K562 (cell line): ENCODE measurements around the gene KNL1. TPM values are rescaled to one million over a fixed set of nuclear protein-coding genes. Genes with fewer than 3 reads are reported as not detected.
A peak's percentile ranks its signal among the peaks of the same experiment; 100 is the strongest.

Experiments used
- CREB5 ChIP-seq: fragments of 250-450 bp; sonication (Bioruptor Pico); IDR thresholded peaks from 2 replicates; pipeline ENCODE4 v1.5.0; 2020; ENCODE audit warnings: mild to moderate bottlenecking
- HNRNPLL ChIP-seq: fragments of 200-400 bp; formaldehyde crosslinking; IDR thresholded peaks from 2 replicates; pipeline ENCODE4 v1.6.1; 2017; ENCODE audit warnings: low read length, low read depth, mild to moderate bottlenecking; ENCODE audit not compliant: poor library complexity, severe bottlenecking
- JUND ChIP-seq, 2 experiments: IDR thresholded peaks; 2 replicates in 1 of 2; 3 replicates in 1 of 2; pipeline ENCODE4 v1.6.1; 2011; ENCODE audit warnings: borderline replicate concordance in 2 of 2, low read depth in 2 of 2, low read length in 2 of 2, improper control_type of control experiment in 1 of 2, missing biosample characterization in 1 of 2, missing genetic modification characterization in 1 of 2, missing genetic modification reagents in 1 of 2
- MEF2A ChIP-seq: IDR thresholded peaks from 2 replicates; pipeline ENCODE4 v1.6.1; 2011; ENCODE audit warnings: low read depth, mild to moderate bottlenecking, low read length, moderate library complexity; ENCODE audit not compliant: control insufficient read depth
- NR1H2 ChIP-seq: sonication (generic); formaldehyde crosslinking; IDR thresholded peaks from 2 replicates; pipeline ENCODE4 v1.4.0; 2020; ENCODE audit warnings: mild to moderate bottlenecking, missing genetic modification reagents
- POLR2AphosphoS2 ChIP-seq: IDR thresholded peaks from 2 replicates; pipeline ENCODE4 v1.6.1; 2012; ENCODE audit warnings: low read length, improper control_type of control experiment
- RBM17 ChIP-seq: fragments of 200-400 bp; formaldehyde crosslinking; IDR thresholded peaks from 2 replicates; pipeline ENCODE4 v1.6.1; 2017; ENCODE audit warnings: low read depth, mild to moderate bottlenecking, low read length, borderline replicate concordance
- ZBTB33 ChIP-seq: sonication (generic); formaldehyde crosslinking; IDR thresholded peaks from 2 replicates; pipeline ENCODE4 v1.8.1; 2023; ENCODE audit warnings: mild to moderate bottlenecking, missing genetic modification reagents
- ZNF639 ChIP-seq, 2 experiments: fragments of 200-800 bp in 1 of 2; sonication (Bioruptor generic) in 1 of 2; sonication (generic) in 1 of 2; formaldehyde crosslinking in 1 of 2; IDR thresholded peaks in 1 of 2; conservative IDR thresholded peaks in 1 of 2; 2 replicates each; pipeline versions ENCODE4 v1.5.0 to v1.6.1; 2016 to 2020; ENCODE audit warnings: missing compliant biosample characterization in 1 of 2, missing genetic modification characterization in 1 of 2, missing genetic modification reagents in 1 of 2
- polyA plus RNA-seq, 8 experiments: library from polyadenylated mRNA; depleted of rRNA in 4 of 8; stranded (reverse) in 5 of 8; unstranded in 3 of 8; fragments of >200 nt; fragmentation: Nextera tagmentation in 2 of 8; fragmentation: Illumina TruSeq in 1 of 8; extraction: Ambion mirVana in 2 of 8; extraction: Trizol in 1 of 8; gene quantifications; 2 replicates each; pipeline versions ENCODE4 v1.2.1 to v1.2.3, GENCODE V29; 2011 to 2014; ENCODE audit warnings: inconsistent platforms in 1 of 8, missing spikeins in 1 of 8
- total RNA-seq, 7 experiments: library from RNA; depleted of rRNA in 6 of 7; stranded (reverse); fragments of >200 nt in 6 of 7; fragmentation: Illumina TruSeq in 2 of 7; extraction: Trizol in 2 of 7; gene quantifications; 2 replicates each; pipeline versions ENCODE4 v1.2.1 to v1.2.3, GENCODE V29; 2011 to 2021; ENCODE audit warnings: low replicate concordance in 1 of 7
- TF ChIP-seq, protein P1 (sequence below): fragments of 250-450 bp; sonication (Bioruptor Pico); IDR thresholded peaks from 2 replicates; pipeline ENCODE4 v1.9.0; 2021; ENCODE audit warnings: mild to moderate bottlenecking, inconsistent platforms
- TF ChIP-seq, protein P2 (sequence below), 2 experiments: fragments of 450-650 bp; IDR thresholded peaks; 2 replicates each; pipeline ENCODE4 v1.6.1; 2016
- TF ChIP-seq, protein P3 (sequence below), 2 experiments: IDR thresholded peaks; 2 replicates each; pipeline ENCODE4 v1.6.1; 2012; ENCODE audit warnings: improper control_type of control experiment in 2 of 2, low read depth in 2 of 2, low read length in 2 of 2, borderline replicate concordance in 1 of 2

The KNL1 gene
- total and polyA plus RNA-seq, 9 of the 15 experiments (the other 6 are each of a cell fraction or from before 2014, with no cell fraction given), result 14.5 to 65.4 (median 34.6) TPM

DNA sequence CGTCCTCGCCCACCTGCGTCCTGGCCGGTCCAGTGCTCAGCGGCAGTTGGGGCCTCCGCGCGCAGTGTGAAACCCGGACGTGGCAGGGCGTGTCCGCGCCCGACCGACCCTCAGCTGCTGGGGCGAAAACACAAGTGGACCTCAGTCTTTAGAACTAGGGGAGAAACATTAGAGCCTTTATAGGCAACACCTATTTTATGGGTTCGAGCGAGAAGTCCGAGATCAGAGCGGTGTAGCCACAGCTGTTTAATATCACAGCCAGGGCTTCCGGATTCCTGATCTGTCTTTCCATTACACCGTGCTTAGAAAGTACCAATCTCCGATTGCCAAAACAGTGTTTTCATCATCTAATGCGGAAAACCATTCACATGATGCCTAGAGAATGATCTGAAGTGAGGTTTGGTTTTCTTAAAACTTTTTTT, 101.4 kb downstream of the KNL1 start (continued):
- no peak for TF ChIP-seq ZNF639 (CRISPR knock-in tag; conservative IDR thresholded peaks at IDR 0.05 in 1 of 2, IDR thresholded peaks at IDR 0.05 in 1 of 2)
- TF ChIP-seq RBM17, result no peak
- no peak for TF ChIP-seq HNRNPLL
- no peak for TF ChIP-seq POLR2AphosphoS2
- no peak for TF ChIP-seq CREB5 (CRISPR knock-in tag)
- TF ChIP-seq NR1H2 (CRISPR knock-in tag), result no peak
- TF ChIP-seq, protein P1, sequence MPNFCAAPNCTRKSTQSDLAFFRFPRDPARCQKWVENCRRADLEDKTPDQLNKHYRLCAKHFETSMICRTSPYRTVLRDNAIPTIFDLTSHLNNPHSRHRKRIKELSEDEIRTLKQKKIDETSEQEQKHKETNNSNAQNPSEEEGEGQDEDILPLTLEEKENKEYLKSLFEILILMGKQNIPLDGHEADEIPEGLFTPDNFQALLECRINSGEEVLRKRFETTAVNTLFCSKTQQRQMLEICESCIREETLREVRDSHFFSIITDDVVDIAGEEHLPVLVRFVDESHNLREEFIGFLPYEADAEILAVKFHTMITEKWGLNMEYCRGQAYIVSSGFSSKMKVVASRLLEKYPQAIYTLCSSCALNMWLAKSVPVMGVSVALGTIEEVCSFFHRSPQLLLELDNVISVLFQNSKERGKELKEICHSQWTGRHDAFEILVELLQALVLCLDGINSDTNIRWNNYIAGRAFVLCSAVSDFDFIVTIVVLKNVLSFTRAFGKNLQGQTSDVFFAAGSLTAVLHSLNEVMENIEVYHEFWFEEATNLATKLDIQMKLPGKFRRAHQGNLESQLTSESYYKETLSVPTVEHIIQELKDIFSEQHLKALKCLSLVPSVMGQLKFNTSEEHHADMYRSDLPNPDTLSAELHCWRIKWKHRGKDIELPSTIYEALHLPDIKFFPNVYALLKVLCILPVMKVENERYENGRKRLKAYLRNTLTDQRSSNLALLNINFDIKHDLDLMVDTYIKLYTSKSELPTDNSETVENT (CRISPR knock-in tag), result no peak
- no peak; the same call in 1 of the 2 replicates for TF ChIP-seq ZBTB33 (CRISPR knock-in tag)
- TF ChIP-seq MEF2A, result no peak
- TF ChIP-seq, protein P2, sequence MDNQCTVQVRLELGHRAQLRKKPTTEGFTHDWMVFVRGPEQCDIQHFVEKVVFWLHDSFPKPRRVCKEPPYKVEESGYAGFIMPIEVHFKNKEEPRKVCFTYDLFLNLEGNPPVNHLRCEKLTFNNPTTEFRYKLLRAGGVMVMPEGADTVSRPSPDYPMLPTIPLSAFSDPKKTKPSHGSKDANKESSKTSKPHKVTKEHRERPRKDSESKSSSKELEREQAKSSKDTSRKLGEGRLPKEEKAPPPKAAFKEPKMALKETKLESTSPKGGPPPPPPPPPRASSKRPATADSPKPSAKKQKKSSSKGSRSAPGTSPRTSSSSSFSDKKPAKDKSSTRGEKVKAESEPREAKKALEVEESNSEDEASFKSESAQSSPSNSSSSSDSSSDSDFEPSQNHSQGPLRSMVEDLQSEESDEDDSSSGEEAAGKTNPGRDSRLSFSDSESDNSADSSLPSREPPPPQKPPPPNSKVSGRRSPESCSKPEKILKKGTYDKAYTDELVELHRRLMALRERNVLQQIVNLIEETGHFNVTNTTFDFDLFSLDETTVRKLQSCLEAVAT (IDR thresholded peaks at IDR 0.05), result no peak
- no peak for TF ChIP-seq JUND (IDR thresholded peaks at IDR 0.05; ENCODE audit: borderline replicate concordance, low read depth, low read length)
- TF ChIP-seq JUND (tag; IDR thresholded peaks at IDR 0.05; ENCODE audit: borderline replicate concordance, low read depth, low read length), result no peak
- TF ChIP-seq, protein P3, sequence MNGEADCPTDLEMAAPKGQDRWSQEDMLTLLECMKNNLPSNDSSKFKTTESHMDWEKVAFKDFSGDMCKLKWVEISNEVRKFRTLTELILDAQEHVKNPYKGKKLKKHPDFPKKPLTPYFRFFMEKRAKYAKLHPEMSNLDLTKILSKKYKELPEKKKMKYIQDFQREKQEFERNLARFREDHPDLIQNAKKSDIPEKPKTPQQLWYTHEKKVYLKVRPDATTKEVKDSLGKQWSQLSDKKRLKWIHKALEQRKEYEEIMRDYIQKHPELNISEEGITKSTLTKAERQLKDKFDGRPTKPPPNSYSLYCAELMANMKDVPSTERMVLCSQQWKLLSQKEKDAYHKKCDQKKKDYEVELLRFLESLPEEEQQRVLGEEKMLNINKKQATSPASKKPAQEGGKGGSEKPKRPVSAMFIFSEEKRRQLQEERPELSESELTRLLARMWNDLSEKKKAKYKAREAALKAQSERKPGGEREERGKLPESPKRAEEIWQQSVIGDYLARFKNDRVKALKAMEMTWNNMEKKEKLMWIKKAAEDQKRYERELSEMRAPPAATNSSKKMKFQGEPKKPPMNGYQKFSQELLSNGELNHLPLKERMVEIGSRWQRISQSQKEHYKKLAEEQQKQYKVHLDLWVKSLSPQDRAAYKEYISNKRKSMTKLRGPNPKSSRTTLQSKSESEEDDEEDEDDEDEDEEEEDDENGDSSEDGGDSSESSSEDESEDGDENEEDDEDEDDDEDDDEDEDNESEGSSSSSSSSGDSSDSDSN (IDR thresholded peaks at IDR 0.05; ENCODE audit: borderline replicate concordance in 1 of 2, low read depth in 2 of 2, low read length in 2 of 2), result peak in 1 of 2 experiments; percentile 76; a peak in 1 of 4 replicates
